GM23338 (cell line): ENCODE measurements around the gene ARPP21. TPM values are rescaled to one million over a fixed set of nuclear protein-coding genes. Genes with fewer than 3 reads are reported as not detected.

Experiments
- ATAC-seq: fragments of 200-7000 bp; cut with Tn5 transposase; 3 replicates; pipeline ENCODE4 v1.9.1; 2020
- DNase-seq: peaks from one replicate; pipeline ENCODE4 v3.0.0-alpha.2; 2015; ENCODE audit warnings: low spot score
- H2AFZ ChIP-seq: fragments of 200-600 bp; sonication (generic); 2 replicates; pipeline ENCODE4 v1.8.0; 2016; ENCODE audit warnings: antibody characterized with exemption, mild to moderate bottlenecking, moderate library complexity
- H3F3A ChIP-seq: fragments of 200-600 bp; sonication (generic); replicated peaks from 2 replicates; pipeline ENCODE4 v1.8.0; 2017; ENCODE audit warnings: antibody characterized with exemption, mixed run types, low read depth
- H3K27ac ChIP-seq: fragments of 200-600 bp; sonication (generic); 2 replicates; pipeline ENCODE4 v1.6.1; 2016; ENCODE audit warnings: low read depth
- H3K27me3 ChIP-seq: fragments of 200-600 bp; sonication (generic); 2 replicates; pipeline ENCODE4 v1.8.0; 2016; ENCODE audit warnings: mild to moderate bottlenecking, mixed run types, moderate library complexity; ENCODE audit not compliant: insufficient read depth
- H3K36me3 ChIP-seq: fragments of 200-600 bp; sonication (generic); 2 replicates; pipeline ENCODE4 v1.8.0; 2016; ENCODE audit warnings: mild to moderate bottlenecking; ENCODE audit not compliant: insufficient read depth
- H3K4me1 ChIP-seq: fragments of 200-600 bp; sonication (generic); 2 replicates; pipeline ENCODE4 v1.8.0; 2016; ENCODE audit warnings: mild to moderate bottlenecking, moderate library complexity; ENCODE audit not compliant: insufficient read depth
- H3K4me2 ChIP-seq: fragments of 200-600 bp; sonication (generic); 2 replicates; pipeline ENCODE4 v1.7.1; 2017; ENCODE audit warnings: mixed run types
- H3K4me3 ChIP-seq: fragments of 200-600 bp; sonication (generic); 2 replicates; pipeline ENCODE4 v1.6.1; 2016; ENCODE audit warnings: mixed run types
- H3K79me2 ChIP-seq: fragments of 200-600 bp; sonication (generic); replicated peaks from 2 replicates; pipeline ENCODE4 v1.8.0; 2017; ENCODE audit warnings: mild to moderate bottlenecking; ENCODE audit not compliant: insufficient read depth
- H3K9me2 ChIP-seq: fragments of 200-600 bp; sonication (generic); 2 replicates; pipeline ENCODE4 v1.8.0; 2017; ENCODE audit not compliant: insufficient read depth
- H4K20me1 ChIP-seq: fragments of 200-600 bp; sonication (generic); replicated peaks from 2 replicates; pipeline ENCODE4 v1.8.0; 2017; ENCODE audit warnings: mild to moderate bottlenecking; ENCODE audit not compliant: insufficient read depth
- H3K27ac Mint-ChIP-seq: 2 replicates; pipeline ENCODE4 v1.8.0; 2020; ENCODE audit warnings: inconsistent platforms, mild to moderate bottlenecking, moderate library complexity, mixed read lengths
- H3K27me3 Mint-ChIP-seq: 3 replicates; pipeline ENCODE4 v1.8.0; 2022; ENCODE audit warnings: low read depth, mild to moderate bottlenecking, moderate library complexity, mixed read lengths, inconsistent platforms; ENCODE audit not compliant: insufficient read depth, poor library complexity
- H3K36me3 Mint-ChIP-seq: 3 replicates; pipeline ENCODE4 v1.8.0; 2021; ENCODE audit warnings: low read depth, mild to moderate bottlenecking, inconsistent platforms, moderate library complexity, mixed read lengths
- H3K4me1 Mint-ChIP-seq: 3 replicates; pipeline ENCODE4 v1.8.0; 2020; ENCODE audit warnings: mild to moderate bottlenecking, inconsistent platforms, mixed read lengths
- H3K4me3 Mint-ChIP-seq: 3 replicates; pipeline ENCODE4 v1.8.0; 2021; ENCODE audit warnings: moderate library complexity, mild to moderate bottlenecking, inconsistent platforms, mixed read lengths
- H3K9me3 Mint-ChIP-seq: 3 replicates; pipeline ENCODE4 v1.8.0; 2020; ENCODE audit warnings: moderate library complexity, mild to moderate bottlenecking, inconsistent platforms, mixed read lengths
- CREB1 ChIP-seq: fragments of 250-450 bp; sonication (Bioruptor Pico); IDR thresholded peaks from 2 replicates; pipeline ENCODE4 v1.5.0; 2020; ENCODE audit warnings: low read depth, mild to moderate bottlenecking, moderate library complexity
- EZH2phosphoT487 ChIP-seq: fragments of 200-600 bp; sonication (generic); IDR thresholded peaks from one replicate; pipeline ENCODE4 v1.8.1; 2018; ENCODE audit warnings: antibody characterized with exemption; ENCODE audit not compliant: unreplicated experiment
- NANOG ChIP-seq: IDR thresholded peaks from 2 replicates; pipeline ENCODE4 v1.6.1; 2016; ENCODE audit warnings: antibody characterized with exemption, borderline replicate concordance
- polyA plus RNA-seq: library from polyadenylated mRNA; unstranded; fragments of >200 nt; fragmentation: Nextera tagmentation; extraction: Ambion mirVana; gene quantifications from 2 replicates; pipeline ENCODE4 v1.2.1, GENCODE V29; 2016
- total RNA-seq: library from RNA; depleted of rRNA; stranded (reverse); fragments of >200 nt; shearing (Covaris generic); gene quantifications from 2 replicates; pipeline ENCODE4 v1.2.3, GENCODE V29; 2014
- TF ChIP-seq, protein P1 (sequence below): IDR thresholded peaks from one replicate; pipeline ENCODE4 v1.6.1; 2018; ENCODE audit warnings: antibody characterized with exemption; ENCODE audit not compliant: unreplicated experiment
- TF ChIP-seq, protein P2 (sequence below), 2 experiments: fragments of 200-600 bp in 1 of 2; sonication (generic) in 1 of 2; conservative IDR thresholded peaks; 2 replicates each; pipeline versions ENCODE4 v1.5.1 to v1.6.1; 2016 to 2017; ENCODE audit warnings: antibody characterized with exemption in 2 of 2, low read depth in 2 of 2, mild to moderate bottlenecking in 2 of 2, moderate library complexity in 1 of 2
- TF ChIP-seq, protein P3 (sequence below): IDR thresholded peaks from 2 replicates; pipeline ENCODE4 v1.6.1; 2016; ENCODE audit warnings: antibody characterized with exemption

ARPP21 gene
- total and polyA plus RNA-seq, 2 experiments from 2014 or later = not detected

DNA sequence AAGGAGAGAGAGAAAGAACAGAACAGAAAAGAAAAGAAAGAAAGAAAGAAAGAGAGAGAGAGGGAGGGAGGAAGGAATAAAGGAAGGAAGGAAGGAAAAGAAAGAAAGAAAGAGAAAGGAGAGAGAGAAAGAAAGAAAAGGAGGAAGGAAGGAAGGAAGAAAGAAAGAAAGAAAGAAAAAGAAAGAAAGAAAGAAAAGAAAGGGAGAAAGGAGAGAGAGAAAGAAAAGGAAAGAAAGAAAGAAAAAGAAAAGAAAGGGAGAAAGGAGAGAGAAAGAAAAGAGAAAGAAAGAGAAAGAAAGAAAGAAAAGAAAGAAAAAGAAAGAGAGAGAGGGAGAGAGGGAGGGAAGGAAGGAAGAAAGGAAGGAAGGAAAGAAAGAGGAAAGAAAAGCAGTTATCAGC is 108.8 kb downstream of the ARPP21 start:
- H3K27ac Mint-ChIP-seq = no peak overlapping the region
- DNase-seq = no peak

More for the DNA sequence above, 108.8 kb downstream of the ARPP21 start:
- no peaks in the 10 kb centered on the region; the same call in 1 of the 2 replicates for H4K20me1 ChIP-seq
- no peak overlapping the region for H3K4me2 ChIP-seq
- no peaks in the 10 kb centered on the region; the same call in 2 of the 3 replicates for H3K9me3 Mint-ChIP-seq
- H3K27me3 Mint-ChIP-seq = peaks cover 25% of the 10 kb centered on the region
- TF ChIP-seq EZH2phosphoT487 = no peak
- no peak for TF ChIP-seq CREB1 (CRISPR knock-in tag)
- TF ChIP-seq, protein P1, sequence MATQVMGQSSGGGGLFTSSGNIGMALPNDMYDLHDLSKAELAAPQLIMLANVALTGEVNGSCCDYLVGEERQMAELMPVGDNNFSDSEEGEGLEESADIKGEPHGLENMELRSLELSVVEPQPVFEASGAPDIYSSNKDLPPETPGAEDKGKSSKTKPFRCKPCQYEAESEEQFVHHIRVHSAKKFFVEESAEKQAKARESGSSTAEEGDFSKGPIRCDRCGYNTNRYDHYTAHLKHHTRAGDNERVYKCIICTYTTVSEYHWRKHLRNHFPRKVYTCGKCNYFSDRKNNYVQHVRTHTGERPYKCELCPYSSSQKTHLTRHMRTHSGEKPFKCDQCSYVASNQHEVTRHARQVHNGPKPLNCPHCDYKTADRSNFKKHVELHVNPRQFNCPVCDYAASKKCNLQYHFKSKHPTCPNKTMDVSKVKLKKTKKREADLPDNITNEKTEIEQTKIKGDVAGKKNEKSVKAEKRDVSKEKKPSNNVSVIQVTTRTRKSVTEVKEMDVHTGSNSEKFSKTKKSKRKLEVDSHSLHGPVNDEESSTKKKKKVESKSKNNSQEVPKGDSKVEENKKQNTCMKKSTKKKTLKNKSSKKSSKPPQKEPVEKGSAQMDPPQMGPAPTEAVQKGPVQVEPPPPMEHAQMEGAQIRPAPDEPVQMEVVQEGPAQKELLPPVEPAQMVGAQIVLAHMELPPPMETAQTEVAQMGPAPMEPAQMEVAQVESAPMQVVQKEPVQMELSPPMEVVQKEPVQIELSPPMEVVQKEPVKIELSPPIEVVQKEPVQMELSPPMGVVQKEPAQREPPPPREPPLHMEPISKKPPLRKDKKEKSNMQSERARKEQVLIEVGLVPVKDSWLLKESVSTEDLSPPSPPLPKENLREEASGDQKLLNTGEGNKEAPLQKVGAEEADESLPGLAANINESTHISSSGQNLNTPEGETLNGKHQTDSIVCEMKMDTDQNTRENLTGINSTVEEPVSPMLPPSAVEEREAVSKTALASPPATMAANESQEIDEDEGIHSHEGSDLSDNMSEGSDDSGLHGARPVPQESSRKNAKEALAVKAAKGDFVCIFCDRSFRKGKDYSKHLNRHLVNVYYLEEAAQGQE = no peak
- TF ChIP-seq, protein P2, sequence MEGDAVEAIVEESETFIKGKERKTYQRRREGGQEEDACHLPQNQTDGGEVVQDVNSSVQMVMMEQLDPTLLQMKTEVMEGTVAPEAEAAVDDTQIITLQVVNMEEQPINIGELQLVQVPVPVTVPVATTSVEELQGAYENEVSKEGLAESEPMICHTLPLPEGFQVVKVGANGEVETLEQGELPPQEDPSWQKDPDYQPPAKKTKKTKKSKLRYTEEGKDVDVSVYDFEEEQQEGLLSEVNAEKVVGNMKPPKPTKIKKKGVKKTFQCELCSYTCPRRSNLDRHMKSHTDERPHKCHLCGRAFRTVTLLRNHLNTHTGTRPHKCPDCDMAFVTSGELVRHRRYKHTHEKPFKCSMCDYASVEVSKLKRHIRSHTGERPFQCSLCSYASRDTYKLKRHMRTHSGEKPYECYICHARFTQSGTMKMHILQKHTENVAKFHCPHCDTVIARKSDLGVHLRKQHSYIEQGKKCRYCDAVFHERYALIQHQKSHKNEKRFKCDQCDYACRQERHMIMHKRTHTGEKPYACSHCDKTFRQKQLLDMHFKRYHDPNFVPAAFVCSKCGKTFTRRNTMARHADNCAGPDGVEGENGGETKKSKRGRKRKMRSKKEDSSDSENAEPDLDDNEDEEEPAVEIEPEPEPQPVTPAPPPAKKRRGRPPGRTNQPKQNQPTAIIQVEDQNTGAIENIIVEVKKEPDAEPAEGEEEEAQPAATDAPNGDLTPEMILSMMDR (conservative IDR thresholded peaks at IDR 0.05; ENCODE audit: low read depth in 2 of 2) = no peak
- TF ChIP-seq, protein P3, sequence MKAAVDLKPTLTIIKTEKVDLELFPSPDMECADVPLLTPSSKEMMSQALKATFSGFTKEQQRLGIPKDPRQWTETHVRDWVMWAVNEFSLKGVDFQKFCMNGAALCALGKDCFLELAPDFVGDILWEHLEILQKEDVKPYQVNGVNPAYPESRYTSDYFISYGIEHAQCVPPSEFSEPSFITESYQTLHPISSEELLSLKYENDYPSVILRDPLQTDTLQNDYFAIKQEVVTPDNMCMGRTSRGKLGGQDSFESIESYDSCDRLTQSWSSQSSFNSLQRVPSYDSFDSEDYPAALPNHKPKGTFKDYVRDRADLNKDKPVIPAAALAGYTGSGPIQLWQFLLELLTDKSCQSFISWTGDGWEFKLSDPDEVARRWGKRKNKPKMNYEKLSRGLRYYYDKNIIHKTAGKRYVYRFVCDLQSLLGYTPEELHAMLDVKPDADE = no peak
- TF ChIP-seq NANOG = no peak
- H3K79me2 ChIP-seq = no peaks in the 10 kb centered on the region
- H3K9me2 ChIP-seq = no peaks in the 10 kb centered on the region
- no peak overlapping the region for H3K27ac ChIP-seq
- peaks cover 24% of the 10 kb centered on the region; the same call in 2 of the 3 replicates for H3K4me1 Mint-ChIP-seq
- H3K27me3 ChIP-seq = peaks cover 29% of the 10 kb centered on the region
- H3K4me3 Mint-ChIP-seq = no peak overlapping the region
- no peaks in the 10 kb centered on the region for H3K36me3 Mint-ChIP-seq
- H2AFZ ChIP-seq = no peak overlapping the region
- H3F3A ChIP-seq = no peaks in the 10 kb centered on the region
- H3K4me1 ChIP-seq = peaks cover 18% of the 10 kb centered on the region; the same call in 1 of the 2 replicates
- H3K4me3 ChIP-seq = no peak overlapping the region
- H3K36me3 ChIP-seq = no peaks in the 10 kb centered on the region
- no peak for ATAC-seq
